HG03280 (cell line): ENCODE results near the gene SNX32.

Experiments
- ATAC-seq: cut with Tn5 transposase; IDR thresholded peaks from one replicate; pipeline ENCODE4 v1.9.1; 2021; ENCODE audit warnings: mild to moderate bottlenecking, moderate library complexity; ENCODE audit not compliant: unreplicated experiment

The SNX32 gene

DNA sequence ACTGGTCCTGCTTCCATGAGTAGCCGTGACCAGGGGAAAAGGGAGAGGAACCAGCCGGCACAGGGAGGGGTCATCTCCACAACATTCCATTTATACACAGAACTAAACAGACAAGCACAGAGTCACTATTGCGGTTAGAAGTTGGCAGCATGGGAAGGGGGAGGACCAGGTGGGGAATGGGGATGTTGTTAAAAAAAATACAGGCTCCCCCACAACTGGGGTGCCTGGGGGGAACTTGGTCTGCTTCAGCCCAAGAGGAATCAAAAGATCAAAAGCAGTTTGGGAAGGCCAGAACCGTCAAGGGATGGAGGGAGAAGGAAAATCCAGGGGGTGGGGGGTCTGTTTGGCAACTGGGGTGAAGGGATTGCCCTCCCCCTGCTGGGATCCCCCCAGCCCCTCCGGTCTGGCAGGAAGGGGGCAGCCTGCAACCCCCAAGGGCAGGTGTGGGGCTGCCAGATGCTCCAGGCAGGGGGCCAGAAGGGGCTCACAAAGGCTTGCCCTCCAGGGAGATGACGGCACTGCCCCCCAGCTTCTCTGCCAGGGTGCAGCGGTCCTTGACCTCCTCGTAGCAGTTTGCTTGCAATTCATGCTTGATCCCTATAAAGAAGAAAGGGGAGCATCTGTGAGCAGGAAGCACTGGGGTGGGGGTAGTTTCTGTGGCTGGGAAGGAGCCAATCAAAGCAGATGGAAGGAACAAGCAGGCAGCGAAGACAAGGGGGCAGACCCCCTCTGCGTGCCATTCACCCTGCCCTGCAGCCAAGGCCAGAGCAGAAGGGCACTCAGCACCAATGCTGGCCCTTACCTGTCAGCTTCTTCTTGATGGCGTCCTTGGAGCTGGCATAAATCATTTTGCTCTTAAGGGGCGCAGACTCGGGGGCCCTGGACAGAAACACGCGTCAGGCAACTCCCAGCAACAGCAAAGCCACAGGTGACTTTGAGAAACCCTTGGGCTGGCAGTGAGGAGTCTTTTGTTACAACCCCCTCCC lies 21.4 kb downstream of the SNX32 start:
- no peak for ATAC-seq

DNA sequence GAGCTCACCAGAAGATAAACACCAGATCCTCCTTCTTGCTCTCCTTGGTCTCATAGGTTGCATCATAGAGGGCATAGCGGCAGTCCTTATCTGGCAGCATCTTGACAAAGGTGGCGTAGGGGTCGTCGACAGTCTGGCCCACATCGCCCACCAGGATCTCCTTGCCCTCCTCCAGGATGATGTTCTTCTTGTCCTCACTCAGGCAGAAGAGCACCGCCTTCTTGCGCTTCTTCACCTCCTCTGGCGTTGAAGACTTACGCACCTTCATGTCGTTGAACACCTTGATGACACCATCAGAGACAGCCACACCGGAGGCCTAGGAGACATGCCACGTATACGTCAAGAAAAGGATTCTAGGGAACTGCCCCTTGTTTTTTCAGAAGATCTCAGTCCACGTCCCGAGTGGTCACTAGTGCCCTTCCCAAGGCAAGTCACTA lies 22.2 kb downstream of the SNX32 start:
- no peak for ATAC-seq

DNA sequence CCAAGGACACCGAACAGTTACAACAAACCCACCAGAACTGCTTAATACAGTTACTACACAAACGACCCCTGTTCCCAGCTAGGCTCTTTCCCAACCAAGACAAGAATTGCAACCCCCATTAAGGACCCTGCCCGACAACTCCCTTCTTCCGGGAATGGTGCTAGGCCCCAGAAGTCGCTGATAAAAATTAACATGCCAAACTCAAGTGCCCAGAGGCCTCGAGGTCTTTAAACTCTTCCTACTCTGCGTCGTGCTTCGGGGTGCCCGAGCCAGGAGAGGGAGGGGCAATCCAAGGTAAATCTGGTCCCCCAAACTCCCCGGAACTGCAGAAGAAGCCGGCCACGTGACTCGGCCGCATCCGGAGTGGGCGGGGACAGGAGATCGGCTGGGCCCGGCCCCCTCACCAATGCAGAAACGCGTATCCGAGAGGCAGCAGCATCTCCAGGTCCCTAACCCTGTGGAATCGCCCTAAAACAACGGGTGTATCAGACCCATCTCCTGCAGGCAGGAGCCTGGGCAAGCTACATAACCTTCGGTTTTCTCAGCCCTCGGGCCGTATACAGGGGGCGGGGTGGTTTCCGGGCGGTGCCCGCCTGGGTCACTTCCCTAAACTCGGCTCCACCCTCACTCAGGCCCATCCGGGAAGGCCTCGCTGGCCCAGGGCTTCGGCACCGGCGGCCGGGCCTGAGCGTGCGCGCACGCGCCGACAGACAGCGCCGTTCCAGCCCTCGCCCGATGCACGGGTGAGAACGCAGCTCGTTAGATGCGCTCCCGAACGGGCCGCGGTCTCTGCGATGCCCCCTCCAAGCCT lies 23.1 kb downstream of the SNX32 start:
- ATAC-seq = peak; percentile 28

DNA sequence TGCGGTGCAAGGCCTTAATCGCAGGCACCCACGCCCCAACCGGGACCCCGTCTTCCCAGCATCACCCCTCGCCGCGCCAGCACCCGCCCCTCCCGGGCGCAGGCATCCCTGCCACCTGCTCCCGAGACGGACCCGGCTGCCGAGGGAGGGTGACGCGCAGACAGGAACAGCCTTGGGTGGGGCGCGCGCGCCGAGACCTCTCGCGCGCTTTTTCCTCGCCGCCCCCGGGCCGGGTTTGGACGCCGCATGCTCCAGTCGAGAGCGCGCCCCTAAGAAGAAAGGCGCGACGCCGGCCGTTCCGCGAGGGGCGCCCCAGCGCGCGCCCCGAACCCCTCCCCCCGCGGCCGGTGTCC lies 23.7 kb downstream of the SNX32 start:
- ATAC-seq = peak; percentile 5

DNA sequence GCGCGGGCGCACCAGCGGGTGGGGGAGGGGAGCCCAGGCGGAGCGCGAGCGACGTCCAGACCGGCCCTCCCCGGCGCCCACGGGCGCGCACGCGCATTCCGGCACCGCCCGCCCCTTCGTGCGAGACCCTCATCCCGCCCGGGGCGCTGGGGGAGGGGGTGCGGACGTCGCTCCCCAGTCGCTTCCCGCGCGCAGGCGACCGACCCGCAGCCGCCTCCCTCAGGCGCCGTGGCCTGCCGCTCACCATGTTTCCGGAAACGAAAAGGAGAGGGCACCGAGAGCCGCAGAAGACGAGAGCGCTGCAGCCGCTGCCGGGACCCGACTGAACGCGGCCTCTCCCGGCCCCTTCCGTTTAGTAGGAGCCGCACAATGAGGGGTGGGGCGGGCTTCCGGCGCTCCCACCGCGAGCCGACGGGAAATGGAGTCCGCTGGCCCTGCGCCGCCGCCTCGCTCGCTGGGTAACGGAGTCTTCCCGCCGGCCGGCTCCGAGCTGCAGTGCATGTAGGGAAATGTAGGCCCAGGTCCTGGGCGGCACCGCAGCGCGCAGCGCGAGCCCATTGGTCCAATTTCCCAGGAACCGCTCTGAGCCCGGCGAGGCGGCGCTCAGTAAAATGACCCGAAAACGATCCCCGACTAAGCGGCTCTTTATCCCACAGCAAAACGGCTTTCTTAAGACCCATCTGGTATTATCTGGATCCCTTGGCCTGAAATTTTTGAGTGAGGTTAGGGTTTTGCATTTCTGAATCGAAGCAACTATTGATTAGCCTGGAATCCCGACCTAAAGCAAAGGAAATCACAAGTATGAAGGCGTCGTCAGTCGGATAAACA lies 24.3 kb downstream of the SNX32 start, which contains the start of gene CFL1:
Gene CFL1, minus strand, starts transcription at position 328 of the 828 bp plus-strand sequence. Its CDS starts 81 bp downstream, at position 247.
- peak; percentile 50 for ATAC-seq

DNA sequence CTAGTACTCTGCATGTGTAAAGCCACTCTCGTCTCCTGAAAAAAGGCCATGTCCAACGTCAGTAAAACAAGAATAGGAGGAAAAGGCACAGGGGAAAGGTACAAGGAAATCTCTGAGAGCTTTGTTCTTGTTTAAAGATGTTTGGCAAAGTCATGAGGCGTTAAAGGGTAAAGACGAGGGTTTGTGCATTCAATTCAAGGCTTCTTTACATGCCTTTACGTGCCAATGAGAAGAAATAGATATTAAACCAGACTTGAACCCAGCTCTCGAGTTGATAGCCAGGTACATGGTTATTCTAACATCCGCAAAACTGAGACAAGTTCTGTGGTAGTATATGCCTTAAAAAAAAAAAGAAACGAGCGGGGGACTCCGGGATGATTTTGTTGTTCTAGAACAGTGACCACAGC lies 24.9 kb downstream of the SNX32 start:
- no peak for ATAC-seq

DNA sequence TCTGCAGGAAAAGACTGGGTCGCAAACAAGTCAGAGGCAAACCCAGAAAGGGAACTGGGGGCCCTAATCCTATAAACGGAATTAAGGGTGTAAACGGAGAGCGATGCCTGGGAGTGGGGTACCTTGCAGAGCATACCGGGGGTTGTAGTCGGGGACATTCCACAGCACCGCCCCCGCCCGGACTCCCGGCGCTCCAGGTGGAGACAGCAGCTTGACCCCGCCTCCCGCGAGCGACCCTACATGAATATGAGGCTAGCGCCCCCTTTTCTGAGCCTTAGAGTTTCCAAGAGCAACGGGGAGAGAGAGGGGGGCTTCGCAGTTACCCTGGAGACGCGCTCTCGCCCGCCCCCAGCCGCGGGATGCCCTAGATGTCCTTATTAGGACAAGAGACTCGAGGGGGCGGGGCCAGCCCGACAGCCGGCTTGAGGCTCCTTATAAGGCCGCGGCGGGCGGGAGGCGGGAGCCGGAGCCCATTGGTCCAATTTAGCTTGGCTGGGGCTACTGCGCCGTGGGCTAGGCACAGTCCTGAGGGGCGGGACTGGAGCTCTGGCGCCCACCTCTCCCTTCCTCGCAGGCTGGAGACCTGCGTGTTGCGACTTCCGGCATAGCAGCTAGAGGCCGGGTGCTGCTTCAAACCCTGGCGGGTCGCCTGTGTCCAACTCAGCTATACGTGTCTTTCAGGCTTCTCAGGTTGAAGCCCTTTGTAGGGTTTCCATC lies 25.5 kb downstream of the SNX32 start:
- ATAC-seq = peak; percentile 49

DNA sequence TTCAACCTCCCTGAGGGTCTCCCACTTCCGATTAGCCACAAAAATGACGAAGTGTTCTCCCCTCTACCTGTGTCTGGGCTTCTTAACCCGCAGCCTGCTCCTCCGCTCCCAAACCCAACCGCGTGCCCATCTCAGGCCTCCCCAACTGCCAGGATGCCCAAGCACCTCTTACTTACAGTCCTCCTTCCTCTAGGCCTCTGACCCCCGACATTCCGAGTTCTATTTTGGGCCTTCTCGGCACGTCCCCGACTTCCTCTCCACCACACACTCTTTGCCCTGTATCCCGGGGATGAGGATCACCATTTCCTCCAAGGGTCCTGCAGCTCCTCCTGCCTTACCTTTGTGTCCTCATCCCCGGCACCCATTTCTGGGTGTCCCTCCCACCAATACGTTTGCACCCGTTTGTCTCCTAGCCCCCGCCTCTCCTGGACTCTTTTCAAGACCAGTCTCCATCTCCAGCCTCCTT lies 26.1 kb downstream of the SNX32 start:
- ATAC-seq = no peak

DNA sequence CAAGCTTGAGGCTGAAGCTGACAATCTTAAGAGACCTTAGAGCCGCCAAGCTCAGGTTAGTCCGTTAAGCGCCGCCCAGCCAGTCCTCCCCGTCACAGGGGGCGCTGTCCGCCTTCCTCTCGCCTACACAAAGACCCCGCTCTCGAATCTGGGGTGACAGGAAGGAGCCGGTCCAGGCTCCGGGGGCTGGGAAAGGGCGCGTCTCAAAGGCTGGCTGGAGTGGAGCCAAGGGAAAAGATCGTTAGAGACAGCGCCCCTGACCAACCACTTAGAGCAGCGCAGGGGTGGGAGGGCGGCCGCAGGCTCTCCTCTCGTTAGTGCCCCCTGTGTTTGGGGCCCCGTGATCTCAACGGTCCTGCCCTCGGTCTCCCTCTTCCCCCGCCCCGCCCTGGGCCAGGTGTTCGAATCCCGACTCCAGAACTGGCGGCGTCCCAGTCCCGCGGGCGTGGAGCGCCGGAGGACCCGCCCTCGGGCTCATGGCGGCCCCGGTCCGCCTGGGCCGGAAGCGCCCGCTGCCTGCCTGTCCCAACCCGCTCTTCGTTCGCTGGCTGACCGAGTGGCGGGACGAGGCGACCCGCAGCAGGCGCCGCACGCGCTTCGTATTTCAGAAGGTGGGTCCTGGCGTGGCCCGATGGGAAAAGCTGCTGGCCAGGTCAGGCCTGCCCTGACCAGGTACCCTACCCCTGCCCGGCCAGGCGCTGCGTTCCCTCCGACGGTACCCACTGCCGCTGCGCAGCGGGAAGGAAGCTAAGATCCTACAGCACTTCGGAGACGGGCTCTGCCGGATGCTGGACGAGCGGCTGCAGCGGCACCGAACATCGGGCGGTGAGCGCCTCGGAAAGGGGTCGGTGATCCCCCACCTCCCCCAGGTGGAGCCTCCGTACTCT lies 26.8 kb downstream of the SNX32 start, which contains the start of gene MUS81:
Gene MUS81, plus strand, starts transcription at position 156 of the 887 bp plus-strand sequence. Its CDS starts 321 bp downstream, at position 477.
- peak; percentile 22 for ATAC-seq

DNA sequence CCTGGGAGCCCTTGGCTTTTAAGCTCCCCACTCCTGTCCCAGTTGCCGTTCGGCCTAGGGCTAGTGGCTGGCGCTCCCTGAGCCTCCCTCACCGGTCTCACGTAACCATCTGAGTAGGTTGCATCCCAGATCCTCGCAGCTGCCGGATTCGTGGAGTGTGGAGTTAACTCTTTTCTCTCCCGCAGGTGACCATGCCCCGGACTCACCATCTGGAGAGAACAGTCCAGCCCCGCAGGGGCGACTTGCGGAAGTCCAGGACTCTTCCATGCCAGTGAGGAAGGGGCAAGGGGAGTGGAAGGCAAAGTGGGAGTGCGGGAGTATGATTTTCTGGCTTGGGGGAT lies 27.4 kb downstream of the SNX32 start:
- no peak for ATAC-seq

DNA sequence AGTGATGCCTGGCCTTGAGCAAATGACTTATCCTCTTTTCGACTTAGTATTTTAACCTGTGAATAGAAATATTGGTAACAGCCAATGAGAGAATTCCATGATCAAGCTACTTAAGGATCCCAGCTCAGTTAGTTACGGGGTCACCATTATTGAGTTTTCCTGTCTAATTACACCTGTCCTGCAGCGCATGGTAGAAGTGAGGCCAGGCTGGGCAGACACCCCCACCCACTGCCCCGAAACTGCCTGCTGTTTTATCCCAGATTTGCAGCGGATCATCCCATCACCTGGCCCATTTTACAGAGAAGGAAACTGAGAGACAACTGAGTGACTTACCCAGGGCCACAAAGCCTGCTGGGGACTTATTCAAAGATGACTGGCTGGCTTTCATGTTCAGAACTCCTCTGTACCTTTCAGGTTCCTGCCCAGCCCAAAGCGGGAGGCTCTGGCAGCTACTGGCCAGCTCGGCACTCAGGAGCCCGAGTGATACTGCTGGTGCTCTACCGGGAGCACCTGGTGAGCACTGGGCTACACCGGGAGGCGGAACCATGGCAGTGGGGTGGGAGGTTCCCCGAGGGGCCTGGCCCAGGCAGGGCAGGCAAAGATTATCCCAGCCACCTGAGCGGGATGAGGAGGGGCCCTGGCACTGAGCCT lies 27.9 kb downstream of the SNX32 start:
- no peak for ATAC-seq

DNA sequence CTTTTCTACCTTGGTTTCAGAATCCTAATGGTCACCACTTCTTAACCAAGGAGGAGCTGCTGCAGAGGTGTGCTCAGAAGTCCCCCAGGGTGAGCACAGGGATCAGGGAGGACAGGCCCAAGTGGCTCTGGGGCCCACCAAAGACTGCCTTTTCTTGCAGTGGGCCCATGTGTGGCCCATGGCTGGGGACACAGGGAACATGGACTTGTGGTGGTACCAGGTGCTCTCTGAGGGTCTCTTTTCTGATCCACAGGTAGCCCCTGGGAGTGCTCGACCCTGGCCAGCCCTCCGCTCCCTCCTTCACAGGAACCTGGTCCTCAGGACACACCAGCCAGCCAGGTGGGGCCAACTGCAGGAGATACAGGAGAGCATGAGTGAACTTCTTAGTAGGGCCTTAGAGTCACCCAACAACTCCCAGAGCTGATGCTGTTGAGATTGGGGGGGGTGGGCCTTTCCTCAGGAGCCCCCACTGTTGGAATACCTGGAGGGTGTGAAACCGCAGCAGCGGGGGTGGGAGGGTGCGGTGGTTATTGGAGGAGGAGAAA lies 28.5 kb downstream of the SNX32 start:
- ATAC-seq = no peak

DNA sequence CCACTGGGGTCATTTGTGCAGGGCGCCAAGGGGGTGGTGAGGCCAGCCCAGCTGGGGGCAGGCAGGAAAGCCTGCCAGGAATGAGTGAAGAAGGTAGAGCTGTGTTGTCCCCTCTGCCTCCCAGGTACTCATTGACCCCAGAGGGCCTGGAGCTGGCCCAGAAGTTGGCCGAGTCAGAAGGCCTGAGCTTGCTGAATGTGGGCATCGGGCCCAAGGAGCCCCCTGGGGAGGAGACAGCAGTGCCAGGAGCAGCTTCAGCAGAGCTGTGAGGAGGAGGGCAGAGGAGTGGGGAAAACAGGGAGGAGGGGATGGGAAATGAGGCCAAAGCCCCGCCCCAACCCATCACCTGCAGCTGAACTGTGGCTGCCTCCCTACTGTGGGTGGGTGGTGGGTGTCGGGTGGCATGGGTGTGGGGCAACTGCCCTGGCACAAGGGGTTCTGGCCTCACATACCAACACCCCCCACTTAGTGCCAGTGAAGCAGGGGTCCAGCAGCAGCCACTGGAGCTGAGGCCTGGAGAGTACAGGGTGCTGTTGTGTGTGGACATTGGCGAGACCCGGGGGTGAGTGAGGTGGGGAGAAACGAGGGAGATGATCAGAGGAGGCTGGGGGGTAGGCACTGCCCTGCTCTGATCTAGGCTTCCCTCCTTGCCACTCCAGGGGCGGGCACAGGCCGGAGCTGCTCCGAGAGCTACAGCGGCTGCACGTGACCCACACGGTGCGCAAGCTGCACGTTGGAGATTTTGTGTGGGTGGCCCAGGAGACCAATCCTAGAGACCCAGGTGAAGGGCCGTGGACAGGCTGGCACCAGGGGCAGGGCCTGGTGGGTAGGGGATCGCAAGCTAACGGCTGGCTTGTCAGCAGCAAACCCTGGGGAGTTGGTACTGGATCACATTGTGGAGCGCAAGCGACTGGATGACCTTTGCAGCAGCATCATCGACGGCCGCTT lies 29.5 kb downstream of the SNX32 start:
- ATAC-seq = no peak

DNA sequence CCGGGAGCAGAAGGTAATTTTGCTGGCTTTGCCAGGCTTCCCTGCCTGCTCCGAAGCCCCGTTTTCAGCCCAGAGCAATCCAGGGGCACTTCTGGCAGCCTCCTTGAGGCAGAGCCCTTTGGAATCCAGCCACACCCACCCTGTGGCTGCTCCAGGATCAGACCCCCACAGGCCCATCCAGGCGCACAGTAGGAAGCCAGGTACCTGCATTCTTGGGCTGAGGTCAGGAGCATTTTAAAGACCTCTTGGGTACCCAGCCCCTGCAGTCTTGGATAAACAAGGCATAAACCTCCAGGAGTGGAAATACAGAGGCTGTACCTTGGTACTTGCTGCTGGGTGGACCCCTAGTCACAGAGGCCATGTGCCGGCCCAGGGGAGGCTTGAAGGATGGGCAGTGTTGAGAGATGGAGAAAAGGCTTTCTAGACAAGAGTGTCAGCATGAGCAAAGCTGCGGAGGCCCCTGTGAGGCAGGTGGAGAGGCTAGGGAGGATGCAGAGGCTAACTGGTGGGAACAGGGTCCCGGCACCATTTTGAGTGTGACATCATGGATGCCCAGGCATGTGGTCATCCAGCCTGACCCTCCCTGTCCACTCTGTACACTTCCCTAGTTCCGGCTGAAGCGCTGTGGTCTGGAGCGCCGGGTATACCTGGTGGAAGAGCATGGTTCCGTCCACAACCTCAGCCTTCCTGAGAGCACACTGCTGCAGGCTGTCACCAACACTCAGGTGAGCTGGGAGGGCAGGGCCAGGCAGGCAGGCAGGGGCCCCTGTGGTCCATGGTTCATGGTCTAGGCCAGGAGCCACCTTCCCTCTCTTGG lies 30.3 kb downstream of the SNX32 start:
- ATAC-seq = no peak

DNA sequence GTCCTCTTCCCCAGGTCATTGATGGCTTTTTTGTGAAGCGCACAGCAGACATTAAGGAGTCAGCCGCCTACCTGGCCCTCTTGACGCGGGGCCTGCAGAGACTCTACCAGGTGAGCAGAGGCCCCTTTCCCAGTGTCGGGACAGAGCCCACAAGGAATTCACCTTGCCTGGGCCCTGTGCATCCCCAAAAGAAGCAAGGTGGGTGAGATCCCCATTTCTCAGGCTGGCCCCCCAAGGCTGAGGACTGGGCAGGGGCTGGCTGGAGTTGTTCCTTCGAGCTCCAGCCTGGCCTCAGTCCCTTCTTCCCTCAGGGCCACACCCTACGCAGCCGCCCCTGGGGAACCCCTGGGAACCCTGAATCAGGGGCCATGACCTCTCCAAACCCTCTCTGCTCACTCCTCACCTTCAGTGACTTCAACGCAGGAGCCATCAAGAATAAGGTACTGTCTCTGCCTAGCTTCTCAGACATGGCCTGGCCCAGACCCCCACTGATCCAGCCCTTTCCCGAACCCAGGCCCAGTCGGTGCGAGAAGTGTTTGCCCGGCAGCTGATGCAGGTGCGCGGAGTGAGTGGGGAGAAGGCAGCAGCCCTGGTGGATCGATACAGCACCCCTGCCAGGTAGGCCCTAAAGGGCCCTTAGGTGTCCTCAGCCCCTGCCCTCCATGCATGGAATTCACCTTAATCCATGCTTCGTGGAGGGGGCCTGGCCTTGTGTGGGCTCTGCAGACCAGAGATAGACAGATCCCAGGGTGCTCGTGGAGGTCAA lies 31.1 kb downstream of the SNX32 start:
- no peak for ATAC-seq
